Measurements from ENCODE around the gene PDE10A.

PDE10A gene

GRCh38 chr6:165668951-165669350, 5.9 kb upstream of the PDE10A start:
- DNase-seq (ENCODE audit: low read depth): no peak
- no peak overlapping the region for H3K4me3 ChIP-seq (ENCODE audit: low read depth, low read length)
- TF ChIP-seq POLR2A (IDR thresholded peaks at IDR 0.05; ENCODE audit: extremely low read depth, insufficient read length): no peak
- no peak for TF ChIP-seq MYC (IDR thresholded peaks at IDR 0.05; ENCODE audit: low read depth, low read length)
- TF ChIP-seq CTCF (IDR thresholded peaks at IDR 0.05; ENCODE audit: low read depth, low read length): no peak
- no peak for TF ChIP-seq MAX (IDR thresholded peaks at IDR 0.05; ENCODE audit: low read depth, low read length)

GRCh38 chr6:165665384-165665672, 2.3 kb upstream of the PDE10A start:
- no peak overlapping the region for H3K4me3 ChIP-seq (ENCODE audit: low read depth, low read length)
- TF ChIP-seq MAX (IDR thresholded peaks at IDR 0.05; ENCODE audit: low read depth, low read length) (no peak), CTCF (IDR thresholded peaks at IDR 0.05; ENCODE audit: low read depth, low read length) (no peak), POLR2A (IDR thresholded peaks at IDR 0.05; ENCODE audit: extremely low read depth, insufficient read length) (no peak), MYC (IDR thresholded peaks at IDR 0.05; ENCODE audit: low read depth, low read length) (no peak)
- no peak for DNase-seq (ENCODE audit: low read depth)

- H3K4me3 ChIP-seq (ENCODE audit: low read depth, low read length): no peak overlapping the region
- no peak for DNase-seq (ENCODE audit: low read depth)
- no peak for TF ChIP-seq MAX (IDR thresholded peaks at IDR 0.05; ENCODE audit: low read depth, low read length)
- no peak for TF ChIP-seq CTCF (IDR thresholded peaks at IDR 0.05; ENCODE audit: low read depth, low read length)
- no peak for TF ChIP-seq POLR2A (IDR thresholded peaks at IDR 0.05; ENCODE audit: extremely low read depth, insufficient read length)
- TF ChIP-seq MYC (IDR thresholded peaks at IDR 0.05; ENCODE audit: low read depth, low read length): no peak
Measured at GRCh38 chr6:165664559-165665383, 1.7 kb upstream of the PDE10A start.

- no peak for DNase-seq (ENCODE audit: low read depth)
- H3K4me3 ChIP-seq (ENCODE audit: low read depth, low read length): no peak overlapping the region
- no peak for TF ChIP-seq MAX (IDR thresholded peaks at IDR 0.05; ENCODE audit: low read depth, low read length)
- no peak for TF ChIP-seq POLR2A (IDR thresholded peaks at IDR 0.05; ENCODE audit: extremely low read depth, insufficient read length)
- TF ChIP-seq CTCF (IDR thresholded peaks at IDR 0.05; ENCODE audit: low read depth, low read length): no peak
- no peak for TF ChIP-seq MYC (IDR thresholded peaks at IDR 0.05; ENCODE audit: low read depth, low read length)
Measured at GRCh38 chr6:165663736-165664558, 906 bp upstream of the PDE10A start.

GRCh38 chr6:165663377-165663735, 315 bp upstream of the PDE10A start:
- DNase-seq (ENCODE audit: low read depth): no peak
- no peak overlapping the region for H3K4me3 ChIP-seq (ENCODE audit: low read depth, low read length)
- TF ChIP-seq MYC (IDR thresholded peaks at IDR 0.05; ENCODE audit: low read depth, low read length): no peak
- TF ChIP-seq CTCF (IDR thresholded peaks at IDR 0.05; ENCODE audit: low read depth, low read length): no peak
- TF ChIP-seq POLR2A (IDR thresholded peaks at IDR 0.05; ENCODE audit: extremely low read depth, insufficient read length): no peak
- no peak for TF ChIP-seq MAX (IDR thresholded peaks at IDR 0.05; ENCODE audit: low read depth, low read length)

All from NB4 (cell line).